Caco-2 (cell line): ENCODE measurements around the gene PPP4R4. TPM values are rescaled to one million over a fixed set of nuclear protein-coding genes. Genes with fewer than 3 reads are reported as not detected.

Experiments used
- BruUV-seq: library from RNA; stranded (reverse); fragments of 400-500 nt; replicated peaks from 2 replicates; lab custom pipeline; 2021; lab: Mats Ljungman, UMichigan
- CTCF ChIA-PET: fragments of 300-600 bp; sonication (Branson Sonifier 250); formaldehyde crosslinking; loops from one replicate; lab custom pipeline; 2022; ENCODE audit warnings: antibody characterized with exemption; lab: Charles Lee
- POLR2A ChIA-PET: fragments of 300-600 bp; sonication (Branson Sonifier 250); formaldehyde crosslinking; loops from one replicate; lab custom pipeline; 2022; ENCODE audit warnings: antibody characterized with exemption; lab: Charles Lee
- DNase-seq, 2 experiments: peaks; one replicate each; pipeline versions ENCODE4 v3.0.0 to v3.0.0-alpha.2; 2020 to 2022
- H3K27me3 ChIP-seq: replicated peaks from 2 replicates; pipeline ENCODE4 v1.6.0; 2011; ENCODE audit warnings: low read length; ENCODE audit not compliant: control insufficient read depth, insufficient read depth
- H3K36me3 ChIP-seq: 2 replicates; pipeline ENCODE4 v1.5.1; 2011; ENCODE audit warnings: low read length; ENCODE audit not compliant: control insufficient read depth, insufficient read depth
- H3K4me1 ChIP-seq: fragments of 250-450 bp; sonication (Bioruptor Pico); 2 replicates; pipeline ENCODE4 v1.5.1; 2020; ENCODE audit warnings: mild to moderate bottlenecking
- H3K4me3 ChIP-seq: 2 replicates; pipeline ENCODE4 v1.5.1; 2011; ENCODE audit warnings: low read depth, mild to moderate bottlenecking, control low read depth, low read length
- H3K9me3 ChIP-seq: fragments of 250-450 bp; sonication (Bioruptor Pico); 2 replicates; pipeline ENCODE4 v1.5.1; 2020; ENCODE audit warnings: mild to moderate bottlenecking, moderate library complexity
- H3K27ac Mint-ChIP-seq: one replicate; pipeline ENCODE4 v1.8.0; 2022; ENCODE audit warnings: mixed read lengths; ENCODE audit not compliant: unreplicated experiment
- H3K27me3 Mint-ChIP-seq: one replicate; pipeline ENCODE4 v1.8.0; 2022; ENCODE audit warnings: mixed read lengths; ENCODE audit not compliant: insufficient read depth, unreplicated experiment
- H3K36me3 Mint-ChIP-seq: one replicate; pipeline ENCODE4 v1.8.0; 2022; ENCODE audit warnings: mild to moderate bottlenecking, mixed read lengths; ENCODE audit not compliant: insufficient read depth, unreplicated experiment
- H3K4me1 Mint-ChIP-seq: one replicate; pipeline ENCODE4 v1.8.0; 2022; ENCODE audit warnings: low read depth, mixed read lengths; ENCODE audit not compliant: unreplicated experiment
- H3K4me3 Mint-ChIP-seq: one replicate; pipeline ENCODE4 v1.8.0; 2022; ENCODE audit warnings: mild to moderate bottlenecking, moderate library complexity, mixed read lengths; ENCODE audit not compliant: unreplicated experiment
- H3K9me3 Mint-ChIP-seq: one replicate; pipeline ENCODE4 v1.8.0; 2022; ENCODE audit warnings: mixed read lengths; ENCODE audit not compliant: unreplicated experiment
- CTCF ChIP-seq, 2 experiments: fragments of 200-600 bp in 1 of 2; IDR thresholded peaks; 1 replicate in 1 of 2; 2 replicates in 1 of 2; pipeline versions ENCODE4 v1.5.1 to v1.8.0; 2011 to 2022; ENCODE audit warnings: antibody characterized with exemption in 1 of 2, control low read depth in 1 of 2, inconsistent platforms in 1 of 2, low read depth in 1 of 2, low read length in 1 of 2, mild to moderate bottlenecking in 1 of 2, moderate library complexity in 1 of 2; ENCODE audit not compliant: insufficient read depth in 1 of 2, severe bottlenecking in 1 of 2, unreplicated experiment in 1 of 2
- intact Hi-C: fragments of 100-400 bp; cut with micrococcal nuclease; formaldehyde crosslinking; loops from one replicate; pipeline ENCODE4 v1.10.0; 2022; ENCODE audit not compliant: unreplicated experiment
- total RNA-seq: library from RNA; stranded (reverse); gene quantifications from 2 replicates; pipeline ENCODE4 v1.2.3, GENCODE V29; 2022

The PPP4R4 gene
- total RNA-seq, 1 experiment from 2014 or later = 0.20 TPM

GRCh38 chr14:94309721-94310120, 135.6 kb downstream of the PPP4R4 start:
- CTCF ChIA-PET = interaction anchor here (0.7 kb wide), 1 partner anchor 130 kb away, joined by 4 read pairs; no protein-coding TSS in a partner anchor
- POLR2A ChIA-PET = no interaction called here
- no peak for DNase-seq
- Mint-ChIP-seq H3K27me3 (no peaks in the 10 kb centered on the region), H3K4me3 (no peak overlapping the region), H3K27ac (no peak overlapping the region), H3K36me3 (peaks cover 4% of the 10 kb centered on the region), H3K9me3 (peaks cover 14% of the 10 kb centered on the region), H3K4me1 (no peaks in the 10 kb centered on the region)
- Histone ChIP-seq H3K36me3 (no peaks in the 10 kb centered on the region), H3K27me3 (no peaks in the 10 kb centered on the region), H3K4me3 (no peak overlapping the region), H3K4me1 (no peaks in the 10 kb centered on the region; the same call in 1 of the 2 replicates), H3K9me3 (no peaks in the 10 kb centered on the region)
- BruUV-seq = no TSS peak
- TF ChIP-seq CTCF (IDR thresholded peaks at IDR 0.05; ENCODE audit: insufficient read depth in 1 of 2, low read depth in 1 of 2, low read length in 1 of 2, severe bottlenecking in 1 of 2, unreplicated experiment in 1 of 2) = no peak
- intact Hi-C loops = loop anchor here (5.0 to 10.0 kb wide), 2 partner anchors 127 to 275 kb away; no protein-coding TSS in a partner anchor

- Mint-ChIP-seq H3K9me3 (peaks cover 14% of the 10 kb centered on the region), H3K4me1 (no peaks in the 10 kb centered on the region), H3K36me3 (peaks cover 4% of the 10 kb centered on the region), H3K27me3 (no peaks in the 10 kb centered on the region), H3K4me3 (no peak overlapping the region), H3K27ac (no peak overlapping the region)
- Histone ChIP-seq H3K36me3 (no peaks in the 10 kb centered on the region), H3K27me3 (no peaks in the 10 kb centered on the region), H3K4me3 (no peak overlapping the region), H3K9me3 (no peaks in the 10 kb centered on the region), H3K4me1 (no peaks in the 10 kb centered on the region; the same call in 1 of the 2 replicates)
- ChIA-PET CTCF (no interaction called here), POLR2A (no interaction called here)
- DNase-seq = no peak
- intact Hi-C loops = no loop called here
- TF ChIP-seq CTCF (IDR thresholded peaks at IDR 0.05; ENCODE audit: insufficient read depth in 1 of 2, low read depth in 1 of 2, low read length in 1 of 2, severe bottlenecking in 1 of 2, unreplicated experiment in 1 of 2) = no peak
- no TSS peak for BruUV-seq
Measured at GRCh38 chr14:94310248-94310647, 136.1 kb downstream of the PPP4R4 start.

GRCh38 chr14:94312481-94313246, 138.5 kb downstream of the PPP4R4 start:
- H3K27ac Mint-ChIP-seq = no peak overlapping the region
- no peak for TF ChIP-seq CTCF (IDR thresholded peaks at IDR 0.05; ENCODE audit: insufficient read depth in 1 of 2, low read depth in 1 of 2, low read length in 1 of 2, severe bottlenecking in 1 of 2, unreplicated experiment in 1 of 2)
- no peaks in the 10 kb centered on the region for H3K36me3 ChIP-seq
- H3K27me3 ChIP-seq = no peaks in the 10 kb centered on the region
- no TSS peak for BruUV-seq
- ChIA-PET CTCF (no interaction called here), POLR2A (no interaction called here)
- intact Hi-C loops = no loop called here
- DNase-seq = no peak
- no peaks in the 10 kb centered on the region for H3K4me1 Mint-ChIP-seq
- no peaks in the 10 kb centered on the region for H3K27me3 Mint-ChIP-seq
- no peak overlapping the region for H3K4me3 ChIP-seq
- H3K9me3 ChIP-seq = no peaks in the 10 kb centered on the region
- H3K4me1 ChIP-seq = no peaks in the 10 kb centered on the region; the same call in 1 of the 2 replicates
- no peak overlapping the region for H3K4me3 Mint-ChIP-seq
- peaks cover 14% of the 10 kb centered on the region for H3K9me3 Mint-ChIP-seq
- H3K36me3 Mint-ChIP-seq = no peaks in the 10 kb centered on the region
